Gastroesophageal sphincter (tissue), 4 donors: ENCODE measurements around the gene AGPAT4. TPM values are rescaled to one million over a fixed set of nuclear protein-coding genes. Genes with fewer than 3 reads are reported as not detected.

Experiments
- ATAC-seq: fragments of 150-250 bp; one replicate; pipeline ENCODE4 v1.9.1; 2016; ENCODE audit warnings: mild to moderate bottlenecking, moderate library complexity
- H3K27ac ChIP-seq, 4 donors: fragments of 200-600 bp; sonication (generic) in 3 of 4; 1 replicate in 3 of 4; 2 replicates in 1 of 4; pipeline ENCODE4 v1.5.1; 2016 to 2019
- H3K27me3 ChIP-seq: fragments of 200-600 bp; sonication (generic); one replicate; pipeline ENCODE4 v1.5.1; 2019
- H3K36me3 ChIP-seq, 2 donors: fragments of 200-600 bp; sonication (generic); one replicate each; pipeline ENCODE4 v1.5.1; 2019; ENCODE audit warnings: control low read depth in 1 of 2
- H3K4me1 ChIP-seq, 3 donors: fragments of 200-600 bp; sonication (generic); 1 replicate in 2 of 3; 2 replicates in 1 of 3; pipeline ENCODE4 v1.5.1; 2016 to 2019; ENCODE audit warnings: control low read depth in 2 of 3
- H3K4me3 ChIP-seq, 2 donors: fragments of 200-600 bp; sonication (generic); one replicate each; pipeline ENCODE4 v1.5.1; 2019; ENCODE audit warnings: mild to moderate bottlenecking in 1 of 2, moderate library complexity in 1 of 2
- H3K9me3 ChIP-seq, 3 donors: fragments of 200-600 bp; sonication (generic); one replicate each; pipeline ENCODE4 v1.5.1; 2017 to 2019; ENCODE audit warnings: control low read depth in 2 of 3
- EP300 ChIP-seq: sonication (generic); formaldehyde crosslinking; IDR thresholded peaks from one replicate; pipeline ENCODE4 v1.6.1; 2017; ENCODE audit warnings: antibody characterized with exemption, mild to moderate bottlenecking
- POLR2A ChIP-seq, 2 donors: fragments of 450-650 bp; IDR thresholded peaks; one replicate each; pipeline ENCODE4 v1.6.1; 2017; ENCODE audit warnings: antibody characterized with exemption in 2 of 2, mild to moderate bottlenecking in 2 of 2, moderate library complexity in 1 of 2
- POLR2AphosphoS5 ChIP-seq: sonication (generic); formaldehyde crosslinking; IDR thresholded peaks from one replicate; pipeline ENCODE4 v1.6.1; 2017; ENCODE audit warnings: antibody characterized with exemption
- WGBS, 2 donors: methylation state at CpG; one replicate each; pipeline ENCODE4 v1.1.5; 2018; ENCODE audit warnings: low coverage in 1 of 2; 5-methylcytosine and 5-hydroxymethylcytosine counted together
- total RNA-seq, 4 donors: library from RNA; depleted of rRNA; stranded (reverse); fragments of >200 nt; gene quantifications; one replicate each; pipeline ENCODE4 v1.1.0, GENCODE V29; 2016
- TF ChIP-seq, protein P1 (sequence below), 4 experiments: fragments of 200-600 bp in 2 of 4; fragments of 450-650 bp in 2 of 4; sonication (generic) in 1 of 4; IDR thresholded peaks; one replicate each; pipeline ENCODE4 v1.5.1; 2017 to 2019; ENCODE audit warnings: antibody characterized with exemption in 4 of 4, mild to moderate bottlenecking in 2 of 4, moderate library complexity in 2 of 4

Gene AGPAT4
- total RNA-seq, 4 donors from 2014 or later = 7.2 to 10.8 (median 9.1) TPM

DNA sequence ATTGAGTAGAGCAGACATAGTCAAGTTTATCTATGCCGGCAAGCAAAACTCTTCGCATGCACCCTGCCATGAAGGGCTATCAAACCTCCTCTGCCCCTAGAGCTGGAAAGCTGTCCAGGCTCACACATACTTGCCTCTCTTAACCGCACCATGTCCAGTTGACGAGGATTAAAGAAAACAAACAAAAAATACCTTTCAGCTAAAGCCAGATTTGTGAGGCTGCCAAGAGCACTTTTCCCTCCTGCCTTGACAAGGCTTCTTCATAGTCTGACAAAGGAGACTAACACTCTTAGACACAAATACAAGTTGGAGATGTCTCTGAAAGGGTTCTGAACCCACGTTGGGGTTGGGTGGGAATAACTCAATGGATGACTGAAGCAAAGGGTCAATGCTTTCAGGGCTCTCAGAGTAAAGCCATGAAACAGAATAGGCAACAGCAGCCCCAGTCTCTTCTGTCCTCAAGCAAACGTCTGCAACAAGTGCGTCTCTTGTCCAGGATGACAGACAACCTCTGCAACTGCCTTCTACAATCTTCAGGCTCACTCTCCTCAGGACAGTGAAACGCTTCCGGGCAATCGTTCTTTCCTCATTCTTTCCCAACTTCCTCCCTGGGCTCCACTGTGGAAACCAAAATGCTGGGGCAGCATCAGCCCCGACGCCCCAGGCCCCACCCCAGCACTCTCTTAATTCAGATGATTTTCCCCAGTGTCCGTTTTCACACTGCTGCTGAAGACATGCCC lies 57.8 kb downstream of the AGPAT4 start:
- Histone ChIP-seq H3K4me1 (peaks cover 0 to 16% (median 0%) of the 10 kb centered on the region in 3 donors), H3K27ac (no peak overlapping the region), H3K4me3 (no peak overlapping the region), H3K27me3 (no peaks in the 10 kb centered on the region), H3K9me3 (no peaks in the 10 kb centered on the region), H3K36me3 (peaks cover 0 to 12% of the 10 kb centered on the region in 2 donors)
- TF ChIP-seq EP300 (no peak), POLR2A (IDR thresholded peaks at IDR 0.05) (no peak), POLR2AphosphoS5 (no peak)
- TF ChIP-seq, protein P1, sequence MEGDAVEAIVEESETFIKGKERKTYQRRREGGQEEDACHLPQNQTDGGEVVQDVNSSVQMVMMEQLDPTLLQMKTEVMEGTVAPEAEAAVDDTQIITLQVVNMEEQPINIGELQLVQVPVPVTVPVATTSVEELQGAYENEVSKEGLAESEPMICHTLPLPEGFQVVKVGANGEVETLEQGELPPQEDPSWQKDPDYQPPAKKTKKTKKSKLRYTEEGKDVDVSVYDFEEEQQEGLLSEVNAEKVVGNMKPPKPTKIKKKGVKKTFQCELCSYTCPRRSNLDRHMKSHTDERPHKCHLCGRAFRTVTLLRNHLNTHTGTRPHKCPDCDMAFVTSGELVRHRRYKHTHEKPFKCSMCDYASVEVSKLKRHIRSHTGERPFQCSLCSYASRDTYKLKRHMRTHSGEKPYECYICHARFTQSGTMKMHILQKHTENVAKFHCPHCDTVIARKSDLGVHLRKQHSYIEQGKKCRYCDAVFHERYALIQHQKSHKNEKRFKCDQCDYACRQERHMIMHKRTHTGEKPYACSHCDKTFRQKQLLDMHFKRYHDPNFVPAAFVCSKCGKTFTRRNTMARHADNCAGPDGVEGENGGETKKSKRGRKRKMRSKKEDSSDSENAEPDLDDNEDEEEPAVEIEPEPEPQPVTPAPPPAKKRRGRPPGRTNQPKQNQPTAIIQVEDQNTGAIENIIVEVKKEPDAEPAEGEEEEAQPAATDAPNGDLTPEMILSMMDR (IDR thresholded peaks at IDR 0.05) = no peak
- ATAC-seq = no peak
- WGBS, 2 donors = 77 to 89% methylated on average over 10 to 13 of the region's 13 CpGs

DNA sequence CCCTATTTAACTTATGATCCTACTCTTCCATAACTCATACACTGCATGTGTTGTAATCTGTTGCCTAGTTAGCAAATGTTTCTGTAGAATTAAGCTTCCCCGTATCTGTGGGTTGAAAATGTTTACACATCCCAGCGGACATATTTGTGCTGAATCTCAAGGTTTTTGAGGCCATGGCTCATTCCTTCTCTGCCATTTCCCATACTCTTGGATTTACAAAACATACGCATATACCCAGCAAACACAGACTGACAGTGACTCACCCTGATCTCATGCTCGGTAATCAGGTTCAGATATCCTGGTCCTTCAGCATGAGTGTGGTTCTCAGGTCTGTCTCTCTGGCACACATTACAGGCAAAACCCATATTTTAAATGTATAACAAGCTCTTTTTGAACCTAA lies 58.7 kb downstream of the AGPAT4 start:
- Histone ChIP-seq H3K9me3 (no peaks in the 10 kb centered on the region), H3K4me3 (no peak overlapping the region), H3K27ac (no peak overlapping the region), H3K36me3 (peaks cover 0 to 12% of the 10 kb centered on the region in 2 donors), H3K27me3 (no peaks in the 10 kb centered on the region), H3K4me1 (peaks cover 0 to 16% (median 0%) of the 10 kb centered on the region in 3 donors)
- no peak for ATAC-seq
- no peak for TF ChIP-seq EP300
- TF ChIP-seq POLR2AphosphoS5 = no peak
- no peak for TF ChIP-seq POLR2A (IDR thresholded peaks at IDR 0.05)
- TF ChIP-seq, protein P1 (IDR thresholded peaks at IDR 0.05) = no peak
- WGBS, 2 donors = 27 to 62% methylated on average over 2 to 4 of the region's 4 CpGs

DNA sequence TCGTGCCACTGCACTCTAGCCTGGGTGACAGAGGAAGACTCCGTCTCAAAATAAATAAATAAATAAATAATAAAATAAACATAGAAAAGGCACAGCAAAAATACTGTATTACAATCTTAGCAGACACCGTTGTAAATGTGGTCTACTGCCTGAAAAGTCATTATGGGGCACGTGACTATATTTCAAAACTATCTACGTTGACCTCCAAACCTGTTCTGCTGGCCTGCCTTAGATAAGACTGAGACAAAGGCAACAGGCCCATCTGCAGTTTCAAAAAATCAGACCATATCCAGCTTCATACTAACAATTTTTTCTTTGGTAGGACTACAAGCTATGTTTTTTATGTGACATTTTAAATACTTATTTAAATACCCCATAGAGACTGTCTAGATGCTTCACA lies 59.1 kb downstream of the AGPAT4 start:
- Histone ChIP-seq H3K36me3 (peaks cover 0 to 12% of the 10 kb centered on the region in 2 donors), H3K27ac (no peak overlapping the region), H3K4me3 (no peak overlapping the region), H3K27me3 (no peaks in the 10 kb centered on the region), H3K9me3 (no peaks in the 10 kb centered on the region), H3K4me1 (peaks cover 0 to 16% (median 0%) of the 10 kb centered on the region in 3 donors)
- TF ChIP-seq, protein P1 (IDR thresholded peaks at IDR 0.05) = no peak
- TF ChIP-seq POLR2AphosphoS5 = no peak
- TF ChIP-seq EP300 = no peak
- no peak for TF ChIP-seq POLR2A (IDR thresholded peaks at IDR 0.05)
- no peak for ATAC-seq
- 89 to 90% methylated on average over 5 of the region's 5 CpGs for WGBS, 2 donors

DNA sequence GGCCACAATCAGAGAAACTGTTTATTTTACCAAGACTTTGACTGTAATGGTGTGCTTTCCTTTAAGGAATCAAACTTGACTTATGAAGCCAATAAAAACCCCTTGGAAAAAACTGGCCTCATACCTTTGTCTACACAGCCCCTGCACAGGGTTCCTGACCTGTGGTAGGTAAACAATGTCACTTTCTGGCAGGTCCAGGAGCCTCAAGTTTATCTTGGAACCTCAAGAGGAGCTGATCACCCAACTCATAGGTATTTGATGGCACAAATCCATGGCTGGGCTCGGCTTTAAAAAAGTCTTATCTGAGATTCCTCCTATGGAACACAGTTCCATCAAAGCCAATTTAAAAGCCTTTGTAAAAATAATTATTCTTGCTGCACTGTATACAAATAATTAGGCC lies 61.0 kb downstream of the AGPAT4 start:
- Histone ChIP-seq H3K4me1 (peaks cover 0 to 16% (median 0%) of the 10 kb centered on the region in 3 donors), H3K36me3 (peaks cover 0 to 12% of the 10 kb centered on the region in 2 donors), H3K27me3 (no peaks in the 10 kb centered on the region), H3K9me3 (no peaks in the 10 kb centered on the region), H3K4me3 (no peak overlapping the region), H3K27ac (no peak overlapping the region)
- 36 to 91% methylated on average over 1 of the region's 1 CpG for WGBS, 2 donors
- TF ChIP-seq EP300 = no peak
- no peak for ATAC-seq

DNA sequence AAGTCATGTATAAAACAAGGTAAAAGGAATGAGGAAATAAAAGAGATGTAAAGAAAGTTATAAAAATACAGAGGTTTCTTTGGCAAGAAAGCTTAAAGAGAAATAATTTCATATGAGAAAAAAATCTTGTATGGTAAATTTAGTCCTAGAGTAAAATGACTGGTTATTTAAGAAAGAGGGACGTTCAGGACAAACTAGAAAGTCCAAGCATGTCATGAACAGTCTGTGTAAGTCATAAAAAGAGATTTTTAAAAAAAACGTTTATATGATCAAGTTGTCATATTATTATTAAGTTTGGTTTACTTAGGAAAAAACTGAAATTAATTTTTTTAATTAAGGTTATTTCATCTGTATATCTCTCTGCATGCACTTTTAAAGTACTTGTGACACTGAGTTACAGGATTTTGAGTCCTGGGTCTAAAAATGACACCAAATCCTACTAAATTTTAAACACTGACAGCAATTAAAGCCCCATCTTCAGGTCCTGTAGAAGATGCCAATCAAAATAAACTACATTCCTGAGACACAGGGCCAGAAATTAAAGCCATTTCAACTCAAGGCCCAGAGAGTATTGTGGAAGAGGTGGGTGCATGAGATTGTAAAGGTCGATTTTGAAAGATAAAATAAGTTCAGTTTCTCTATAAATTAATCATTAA lies 62.4 kb downstream of the AGPAT4 start:
- peaks cover 0 to 4% of the 10 kb centered on the region in 2 donors for H3K36me3 ChIP-seq
- H3K4me3 ChIP-seq = no peak overlapping the region
- TF ChIP-seq EP300 = no peak
- TF ChIP-seq POLR2A (IDR thresholded peaks at IDR 0.05) = no peak
- no peak for TF ChIP-seq POLR2AphosphoS5
- TF ChIP-seq, protein P1 (IDR thresholded peaks at IDR 0.05) = no peak
- H3K9me3 ChIP-seq = no peaks in the 10 kb centered on the region
- H3K27ac ChIP-seq = no peak overlapping the region
- peaks cover 0 to 16% (median 0%) of the 10 kb centered on the region in 3 donors for H3K4me1 ChIP-seq
- no peaks in the 10 kb centered on the region for H3K27me3 ChIP-seq
- WGBS, 2 donors = 71% methylated on average over 3 of the region's 3 CpGs
- ATAC-seq = no peak
